Measurements from ENCODE around the gene LMX1A.

LMX1A gene

DNA sequence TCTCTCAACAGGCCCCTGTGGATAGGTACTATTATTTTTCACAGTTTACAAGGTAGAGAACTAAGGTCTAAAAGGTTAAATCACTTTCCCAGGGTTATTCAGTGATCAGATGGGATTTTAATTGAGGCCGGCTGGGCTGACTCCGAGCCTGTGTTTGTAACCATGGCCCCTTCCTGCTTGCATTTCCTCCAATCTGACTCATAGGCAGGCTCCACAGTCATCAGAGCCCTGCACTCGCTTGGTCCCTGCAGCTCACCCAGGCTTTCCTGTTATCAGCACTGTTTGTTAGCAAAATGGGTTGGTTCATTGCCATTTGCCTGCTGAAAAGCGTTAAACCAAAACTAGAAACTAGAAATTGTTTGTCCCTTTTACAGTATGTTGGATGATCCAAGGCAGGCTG is 41.4 kb upstream of the LMX1A start:
- Histone ChIP-seq H3K9ac (ENCODE audit: low read length) (no peak overlapping the region), H3K4me1 (ENCODE audit: low read length) (peaks cover 26% of the 10 kb centered on the region), H3K4me2 (ENCODE audit: low read depth, low read length) (no peak overlapping the region), H4K20me1 (ENCODE audit: insufficient read depth, low read length) (no peaks in the 10 kb centered on the region), H2AFZ (ENCODE audit: low read length) (no peak overlapping the region), H3K27me3 (replicated peaks; ENCODE audit: insufficient read depth, low read length) (peaks cover 13% of the 10 kb centered on the region; the same call in 1 of the 2 replicates), H3K79me2 (ENCODE audit: low read length) (no peaks in the 10 kb centered on the region), H3F3A (ENCODE audit: insufficient read depth, low read length) (peaks cover 14% of the 10 kb centered on the region), H3K4me3 (ENCODE audit: low read length) (no peak overlapping the region), H3K36me3 (replicated peaks; ENCODE audit: insufficient read depth, low read length) (no peaks in the 10 kb centered on the region), H3K9me2 (replicated peaks; ENCODE audit: insufficient read depth, low read length) (no peaks in the 10 kb centered on the region), H3K27ac (ENCODE audit: low read length) (no peak overlapping the region), H3K9me3 (replicated peaks; ENCODE audit: insufficient read depth, low read length) (no peaks in the 10 kb centered on the region)
- no peak for TF ChIP-seq EZH2phosphoT487 (IDR thresholded peaks at IDR 0.05; ENCODE audit: low read length)
- TF ChIP-seq EZH2 (optimal IDR thresholded peaks at IDR 0.05; ENCODE audit: low read depth, low read length), result no peak
- TF ChIP-seq, protein P1, sequence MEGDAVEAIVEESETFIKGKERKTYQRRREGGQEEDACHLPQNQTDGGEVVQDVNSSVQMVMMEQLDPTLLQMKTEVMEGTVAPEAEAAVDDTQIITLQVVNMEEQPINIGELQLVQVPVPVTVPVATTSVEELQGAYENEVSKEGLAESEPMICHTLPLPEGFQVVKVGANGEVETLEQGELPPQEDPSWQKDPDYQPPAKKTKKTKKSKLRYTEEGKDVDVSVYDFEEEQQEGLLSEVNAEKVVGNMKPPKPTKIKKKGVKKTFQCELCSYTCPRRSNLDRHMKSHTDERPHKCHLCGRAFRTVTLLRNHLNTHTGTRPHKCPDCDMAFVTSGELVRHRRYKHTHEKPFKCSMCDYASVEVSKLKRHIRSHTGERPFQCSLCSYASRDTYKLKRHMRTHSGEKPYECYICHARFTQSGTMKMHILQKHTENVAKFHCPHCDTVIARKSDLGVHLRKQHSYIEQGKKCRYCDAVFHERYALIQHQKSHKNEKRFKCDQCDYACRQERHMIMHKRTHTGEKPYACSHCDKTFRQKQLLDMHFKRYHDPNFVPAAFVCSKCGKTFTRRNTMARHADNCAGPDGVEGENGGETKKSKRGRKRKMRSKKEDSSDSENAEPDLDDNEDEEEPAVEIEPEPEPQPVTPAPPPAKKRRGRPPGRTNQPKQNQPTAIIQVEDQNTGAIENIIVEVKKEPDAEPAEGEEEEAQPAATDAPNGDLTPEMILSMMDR (IDR thresholded peaks at IDR 0.05; ENCODE audit: low read length), result no peak
- DNase-seq, result no peak

DNA sequence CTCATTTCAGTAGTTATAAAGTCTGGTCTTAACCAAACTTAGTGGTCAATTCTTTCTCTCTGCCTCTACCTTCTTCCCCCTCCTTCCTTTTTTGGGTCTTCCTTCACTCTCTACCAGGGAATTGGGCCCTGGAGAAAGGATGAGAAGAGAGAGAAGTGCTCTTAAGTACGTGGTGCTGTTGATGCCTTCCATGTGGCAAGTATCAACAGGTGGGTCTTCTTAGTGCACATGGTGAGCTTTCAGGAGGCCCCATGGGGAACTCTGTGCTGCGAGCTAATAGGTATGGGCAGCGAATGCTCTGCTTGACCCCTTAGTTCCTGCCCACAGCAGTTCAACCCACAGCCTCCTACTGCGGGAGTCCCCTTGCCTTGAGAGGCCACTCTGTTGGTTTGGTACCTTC is 39.4 kb upstream of the LMX1A start:
- Histone ChIP-seq H3F3A (ENCODE audit: insufficient read depth, low read length) (peaks cover 14% of the 10 kb centered on the region), H3K4me3 (ENCODE audit: low read length) (no peak overlapping the region), H4K20me1 (ENCODE audit: insufficient read depth, low read length) (no peaks in the 10 kb centered on the region), H3K9ac (ENCODE audit: low read length) (no peak overlapping the region), H3K27ac (ENCODE audit: low read length) (no peak overlapping the region; the same call in 1 of the 2 replicates), H3K9me3 (replicated peaks; ENCODE audit: insufficient read depth, low read length) (no peaks in the 10 kb centered on the region), H3K36me3 (replicated peaks; ENCODE audit: insufficient read depth, low read length) (no peaks in the 10 kb centered on the region), H3K27me3 (replicated peaks; ENCODE audit: insufficient read depth, low read length) (peaks cover 16% of the 10 kb centered on the region; the same call in 1 of the 2 replicates), H3K9me2 (replicated peaks; ENCODE audit: insufficient read depth, low read length) (no peaks in the 10 kb centered on the region), H3K79me2 (ENCODE audit: low read length) (no peaks in the 10 kb centered on the region), H2AFZ (ENCODE audit: low read length) (no peak overlapping the region), H3K4me1 (ENCODE audit: low read length) (peaks cover 33% of the 10 kb centered on the region), H3K4me2 (ENCODE audit: low read depth, low read length) (no peak overlapping the region)
- TF ChIP-seq, protein P1 (IDR thresholded peaks at IDR 0.05; ENCODE audit: low read length), result no peak
- TF ChIP-seq EZH2phosphoT487 (IDR thresholded peaks at IDR 0.05; ENCODE audit: low read length) (no peak), EZH2 (optimal IDR thresholded peaks at IDR 0.05; ENCODE audit: low read depth, low read length) (no peak)
- no peak for DNase-seq

DNA sequence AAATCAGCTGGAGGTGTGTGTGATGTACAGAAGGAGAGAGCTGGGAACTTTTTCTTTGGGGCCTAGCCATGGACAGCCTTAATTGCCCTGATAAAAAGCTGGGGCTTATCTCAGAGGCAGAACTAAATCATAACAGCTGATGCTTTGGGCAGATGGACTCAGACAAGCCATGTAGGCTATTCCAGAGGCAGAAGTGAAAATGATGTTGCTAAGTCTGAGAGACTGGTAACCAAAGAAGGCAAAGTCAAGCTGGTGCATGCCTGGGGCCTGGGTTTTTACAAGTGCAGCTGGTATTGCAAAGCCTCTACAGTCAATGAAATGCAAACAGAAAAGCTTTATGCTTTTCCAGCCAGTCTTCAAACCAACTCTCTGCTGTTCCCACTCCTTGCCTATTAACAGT is 39.0 kb upstream of the LMX1A start:
- H3K4me3 ChIP-seq (ENCODE audit: low read length), result no peak overlapping the region
- H3K79me2 ChIP-seq (ENCODE audit: low read length), result no peaks in the 10 kb centered on the region
- peaks cover 20% of the 10 kb centered on the region; the same call in 1 of the 2 replicates for H3K27me3 ChIP-seq (replicated peaks; ENCODE audit: insufficient read depth, low read length)
- H3K4me2 ChIP-seq (ENCODE audit: low read depth, low read length), result no peak overlapping the region
- peaks cover 14% of the 10 kb centered on the region for H3F3A ChIP-seq (ENCODE audit: insufficient read depth, low read length)
- H3K9me2 ChIP-seq (replicated peaks; ENCODE audit: insufficient read depth, low read length), result no peaks in the 10 kb centered on the region
- no peak overlapping the region; the same call in 1 of the 2 replicates for H3K27ac ChIP-seq (ENCODE audit: low read length)
- TF ChIP-seq EZH2phosphoT487 (IDR thresholded peaks at IDR 0.05; ENCODE audit: low read length) (no peak), EZH2 (optimal IDR thresholded peaks at IDR 0.05; ENCODE audit: low read depth, low read length) (no peak)
- TF ChIP-seq, protein P1 (IDR thresholded peaks at IDR 0.05; ENCODE audit: low read length), result no peak
- no peak overlapping the region for H2AFZ ChIP-seq (ENCODE audit: low read length)
- H3K9ac ChIP-seq (ENCODE audit: low read length), result no peak overlapping the region
- no peaks in the 10 kb centered on the region for H3K9me3 ChIP-seq (replicated peaks; ENCODE audit: insufficient read depth, low read length)
- DNase-seq, result peak; percentile 40
- peaks cover 33% of the 10 kb centered on the region for H3K4me1 ChIP-seq (ENCODE audit: low read length)
- no peaks in the 10 kb centered on the region for H4K20me1 ChIP-seq (ENCODE audit: insufficient read depth, low read length)
- no peaks in the 10 kb centered on the region for H3K36me3 ChIP-seq (replicated peaks; ENCODE audit: insufficient read depth, low read length)
